Measurements from ENCODE around the gene MAGEB17.

Gene MAGEB17

GRCh38 chrX:16204538-16204937, 37.3 kb downstream of the MAGEB17 start:
- H3K79me1 ChIP-seq (ENCODE audit: low read length), result no peaks in the 10 kb centered on the region
- no peak overlapping the region for H3K18ac ChIP-seq (ENCODE audit: low read length)
- H2AK5ac ChIP-seq (ENCODE audit: low read length), result no peak overlapping the region
- H4K5ac ChIP-seq (ENCODE audit: low read length), result no peak overlapping the region
- H3K23ac ChIP-seq (ENCODE audit: low read length), result no peak overlapping the region
- H2BK15ac ChIP-seq (replicated peaks; ENCODE audit: low read depth), result no peak overlapping the region
- no peak overlapping the region for H4K8ac ChIP-seq (ENCODE audit: low read depth, low read length)
- no peaks in the 10 kb centered on the region for H3K27me3 ChIP-seq (ENCODE audit: insufficient read depth, low read length, poor library complexity)
- no peak overlapping the region for H3K56ac ChIP-seq (ENCODE audit: low read length)
- H3K79me2 ChIP-seq (ENCODE audit: control insufficient read depth, insufficient read depth, low read length), result no peaks in the 10 kb centered on the region
- no peak overlapping the region for H3K4ac ChIP-seq (ENCODE audit: low read depth, low read length)
- no CpG with 5 or more reads among the region's 3 CpGs for WGBS (ENCODE audit: extremely low coverage, insufficient coverage, low lambda C conversion rate)
- H3K36me3 ChIP-seq (ENCODE audit: control insufficient read depth, insufficient read depth, low read length), result no peaks in the 10 kb centered on the region
- H2BK120ac ChIP-seq (ENCODE audit: low read depth, low read length), result no peak overlapping the region
- no peak for DNase-seq
- H3K4me1 ChIP-seq (ENCODE audit: control insufficient read depth, low read depth, low read length), result no peaks in the 10 kb centered on the region
- H3K27ac ChIP-seq (ENCODE audit: low read depth, low read length), result no peak overlapping the region
- no peak overlapping the region for H3K9ac ChIP-seq (ENCODE audit: low read length)
- no peak overlapping the region for H3K4me3 ChIP-seq (ENCODE audit: low read length)
- H2BK5ac ChIP-seq (ENCODE audit: low read length), result no peak overlapping the region
- no peak overlapping the region for H3K4me2 ChIP-seq (ENCODE audit: low read length)

DNA sequence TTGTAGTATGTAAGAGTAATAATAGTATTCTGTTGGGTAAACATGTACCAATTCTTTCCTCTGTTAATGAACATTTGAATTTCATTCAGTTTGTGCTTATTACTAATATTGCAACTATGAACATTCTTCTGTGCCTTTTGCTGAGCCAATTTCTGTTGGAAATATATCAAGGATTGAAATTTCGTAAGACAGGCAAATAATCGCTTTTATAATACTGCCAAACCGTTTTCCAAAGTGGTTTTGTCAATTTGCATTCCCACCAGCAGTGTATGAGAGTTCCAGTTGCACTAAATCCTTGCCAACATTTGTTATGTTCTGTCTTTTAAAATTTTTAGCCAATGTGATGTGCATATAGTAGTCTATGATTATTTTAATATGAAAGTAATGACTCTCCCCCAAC, 38.6 kb downstream of the MAGEB17 start:
- Histone ChIP-seq H3K36me3 (ENCODE audit: control insufficient read depth, insufficient read depth, low read length) (no peaks in the 10 kb centered on the region), H2BK5ac (ENCODE audit: low read length) (no peak overlapping the region), H2BK15ac (replicated peaks; ENCODE audit: low read depth) (no peak overlapping the region), H3K79me1 (ENCODE audit: low read length) (no peaks in the 10 kb centered on the region), H2BK120ac (ENCODE audit: low read depth, low read length) (no peak overlapping the region), H3K18ac (ENCODE audit: low read length) (no peak overlapping the region), H3K4ac (ENCODE audit: low read depth, low read length) (no peak overlapping the region), H3K79me2 (ENCODE audit: control insufficient read depth, insufficient read depth, low read length) (no peaks in the 10 kb centered on the region), H3K27ac (ENCODE audit: low read depth, low read length) (no peak overlapping the region), H3K4me3 (ENCODE audit: low read length) (no peak overlapping the region), H4K8ac (ENCODE audit: low read depth, low read length) (no peak overlapping the region), H4K5ac (ENCODE audit: low read length) (no peak overlapping the region), H3K4me1 (ENCODE audit: control insufficient read depth, low read depth, low read length) (no peaks in the 10 kb centered on the region), H3K23ac (ENCODE audit: low read length) (no peak overlapping the region), H3K4me2 (ENCODE audit: low read length) (no peak overlapping the region), H2AK5ac (ENCODE audit: low read length) (no peak overlapping the region), H3K27me3 (ENCODE audit: insufficient read depth, low read length, poor library complexity) (no peaks in the 10 kb centered on the region), H3K9ac (ENCODE audit: low read length) (no peak overlapping the region), H3K56ac (ENCODE audit: low read length) (no peak overlapping the region)
- no CpG with 5 or more reads among the region's 3 CpGs for WGBS (ENCODE audit: extremely low coverage, insufficient coverage, low lambda C conversion rate)
- no peak for DNase-seq

DNA sequence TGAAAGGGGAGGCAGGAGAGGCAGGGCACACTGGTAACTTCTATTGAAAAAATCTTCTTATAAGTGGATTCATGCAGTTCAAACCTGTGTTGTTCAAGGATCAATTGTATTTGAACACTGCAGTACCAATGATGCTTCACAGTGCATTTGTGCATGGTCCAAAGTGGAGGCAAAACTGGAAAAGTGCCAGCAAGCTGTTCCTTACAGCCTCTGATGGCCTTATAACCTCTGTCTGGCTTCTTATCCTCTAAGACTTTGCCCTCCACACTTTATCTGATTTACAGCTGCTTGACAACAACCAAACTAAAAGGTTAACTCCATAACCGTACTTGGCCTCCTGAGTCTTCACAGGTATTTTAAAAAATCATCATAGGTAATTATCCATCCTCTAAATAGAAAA, 40.4 kb downstream of the MAGEB17 start:
- H3K9ac ChIP-seq (ENCODE audit: low read length), result no peak overlapping the region
- no peaks in the 10 kb centered on the region for H3K27me3 ChIP-seq (ENCODE audit: insufficient read depth, low read length, poor library complexity)
- H3K4me1 ChIP-seq (ENCODE audit: control insufficient read depth, low read depth, low read length), result no peaks in the 10 kb centered on the region
- no peak overlapping the region for H4K8ac ChIP-seq (ENCODE audit: low read depth, low read length)
- H3K27ac ChIP-seq (ENCODE audit: low read depth, low read length), result no peak overlapping the region
- peak overlapping the region; percentile 17 for H2BK5ac ChIP-seq (ENCODE audit: low read length)
- no peak overlapping the region for H3K4me2 ChIP-seq (ENCODE audit: low read length)
- no peak overlapping the region for H2AK5ac ChIP-seq (ENCODE audit: low read length)
- no peak overlapping the region for H4K5ac ChIP-seq (ENCODE audit: low read length)
- peak overlapping the region; percentile 75 for H3K18ac ChIP-seq (ENCODE audit: low read length)
- H3K56ac ChIP-seq (ENCODE audit: low read length), result no peak overlapping the region
- no peaks in the 10 kb centered on the region for H3K79me1 ChIP-seq (ENCODE audit: low read length)
- H3K36me3 ChIP-seq (ENCODE audit: control insufficient read depth, insufficient read depth, low read length), result no peaks in the 10 kb centered on the region
- H3K4me3 ChIP-seq (ENCODE audit: low read length), result no peak overlapping the region
- peak overlapping the region; percentile 31 for H3K4ac ChIP-seq (ENCODE audit: low read depth, low read length)
- H2BK15ac ChIP-seq (replicated peaks; ENCODE audit: low read depth), result no peak overlapping the region
- no CpG with 5 or more reads among the region's 1 CpG for WGBS (ENCODE audit: extremely low coverage, insufficient coverage, low lambda C conversion rate)
- no peak for DNase-seq
- H2BK120ac ChIP-seq (ENCODE audit: low read depth, low read length), result no peak overlapping the region
- H3K23ac ChIP-seq (ENCODE audit: low read length), result no peak overlapping the region
- no peaks in the 10 kb centered on the region for H3K79me2 ChIP-seq (ENCODE audit: control insufficient read depth, insufficient read depth, low read length)

- H3K79me1 ChIP-seq (ENCODE audit: low read length), result no peaks in the 10 kb centered on the region
- H3K4ac ChIP-seq (ENCODE audit: low read depth, low read length), result no peak overlapping the region
- no peak overlapping the region for H4K5ac ChIP-seq (ENCODE audit: low read length)
- DNase-seq, result peak; percentile 80
- no peaks in the 10 kb centered on the region for H3K36me3 ChIP-seq (ENCODE audit: control insufficient read depth, insufficient read depth, low read length)
- H3K79me2 ChIP-seq (ENCODE audit: control insufficient read depth, insufficient read depth, low read length), result no peaks in the 10 kb centered on the region
- H2BK120ac ChIP-seq (ENCODE audit: low read depth, low read length), result no peak overlapping the region
- no peak overlapping the region for H3K18ac ChIP-seq (ENCODE audit: low read length)
- H3K4me2 ChIP-seq (ENCODE audit: low read length), result no peak overlapping the region
- H2BK15ac ChIP-seq (replicated peaks; ENCODE audit: low read depth), result no peak overlapping the region
- H3K23ac ChIP-seq (ENCODE audit: low read length), result no peak overlapping the region
- no CpG with 5 or more reads among the region's 4 CpGs for WGBS (ENCODE audit: extremely low coverage, insufficient coverage, low lambda C conversion rate)
- H2BK5ac ChIP-seq (ENCODE audit: low read length), result no peak overlapping the region
- H3K9ac ChIP-seq (ENCODE audit: low read length), result no peak overlapping the region
- H3K56ac ChIP-seq (ENCODE audit: low read length), result no peak overlapping the region
- H4K8ac ChIP-seq (ENCODE audit: low read depth, low read length), result no peak overlapping the region
- no peak overlapping the region for H2AK5ac ChIP-seq (ENCODE audit: low read length)
- no peaks in the 10 kb centered on the region for H3K4me1 ChIP-seq (ENCODE audit: control insufficient read depth, low read depth, low read length)
- no peak overlapping the region for H3K4me3 ChIP-seq (ENCODE audit: low read length)
- no peak overlapping the region for H3K27ac ChIP-seq (ENCODE audit: low read depth, low read length)
- H3K27me3 ChIP-seq (ENCODE audit: insufficient read depth, low read length, poor library complexity), result no peaks in the 10 kb centered on the region
Observed at GRCh38 chrX:16208601-16209000, 41.3 kb downstream of the MAGEB17 start.

DNA sequence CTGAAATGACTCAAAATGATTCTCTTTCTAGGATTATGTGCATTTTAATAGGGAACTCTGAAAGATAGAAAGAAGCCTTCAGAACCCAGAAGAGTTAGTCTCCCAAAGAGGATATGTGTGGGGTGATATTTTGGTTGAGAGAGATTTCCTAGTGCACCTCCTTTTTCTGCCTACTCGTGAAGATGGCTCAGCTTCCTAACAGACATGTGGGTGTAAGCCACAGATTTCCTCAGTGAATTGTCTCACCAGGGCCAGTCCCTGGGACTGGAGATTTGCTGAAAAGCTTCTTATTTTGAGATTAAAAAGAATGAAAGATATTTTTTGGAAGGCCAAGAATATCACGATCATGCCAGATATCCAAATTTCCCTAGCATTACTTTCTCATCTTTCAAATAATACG, 42.8 kb downstream of the MAGEB17 start:
- no peak overlapping the region for H3K18ac ChIP-seq (ENCODE audit: low read length)
- H3K79me1 ChIP-seq (ENCODE audit: low read length), result no peaks in the 10 kb centered on the region
- H3K4me1 ChIP-seq (ENCODE audit: control insufficient read depth, low read depth, low read length), result no peaks in the 10 kb centered on the region
- H3K56ac ChIP-seq (ENCODE audit: low read length), result no peak overlapping the region
- H3K9ac ChIP-seq (ENCODE audit: low read length), result no peak overlapping the region
- H4K8ac ChIP-seq (ENCODE audit: low read depth, low read length), result no peak overlapping the region
- no peaks in the 10 kb centered on the region for H3K36me3 ChIP-seq (ENCODE audit: control insufficient read depth, insufficient read depth, low read length)
- peak overlapping the region; percentile 70 for H3K4ac ChIP-seq (ENCODE audit: low read depth, low read length)
- H3K27me3 ChIP-seq (ENCODE audit: insufficient read depth, low read length, poor library complexity), result no peaks in the 10 kb centered on the region
- H3K27ac ChIP-seq (ENCODE audit: low read depth, low read length), result no peak overlapping the region
- H3K79me2 ChIP-seq (ENCODE audit: control insufficient read depth, insufficient read depth, low read length), result no peaks in the 10 kb centered on the region
- no CpG with 5 or more reads among the region's 3 CpGs for WGBS (ENCODE audit: extremely low coverage, insufficient coverage, low lambda C conversion rate)
- H2BK120ac ChIP-seq (ENCODE audit: low read depth, low read length), result no peak overlapping the region
- no peak for DNase-seq
- H2BK5ac ChIP-seq (ENCODE audit: low read length), result no peak overlapping the region
- H2BK15ac ChIP-seq (replicated peaks; ENCODE audit: low read depth), result no peak overlapping the region
- no peak overlapping the region for H4K5ac ChIP-seq (ENCODE audit: low read length)
- H3K4me2 ChIP-seq (ENCODE audit: low read length), result no peak overlapping the region
- no peak overlapping the region for H2AK5ac ChIP-seq (ENCODE audit: low read length)
- H3K4me3 ChIP-seq (ENCODE audit: low read length), result no peak overlapping the region
- H3K23ac ChIP-seq (ENCODE audit: low read length), result no peak overlapping the region

- no peak overlapping the region for H2BK15ac ChIP-seq (replicated peaks; ENCODE audit: low read depth)
- peak overlapping the region; percentile 65 for H3K56ac ChIP-seq (ENCODE audit: low read length)
- H3K9ac ChIP-seq (ENCODE audit: low read length), result no peak overlapping the region
- no peak overlapping the region for H3K4me2 ChIP-seq (ENCODE audit: low read length)
- no peak overlapping the region for H4K5ac ChIP-seq (ENCODE audit: low read length)
- no peak overlapping the region for H3K23ac ChIP-seq (ENCODE audit: low read length)
- no CpG with 5 or more reads among the region's 2 CpGs for WGBS (ENCODE audit: extremely low coverage, insufficient coverage, low lambda C conversion rate)
- H2BK120ac ChIP-seq (ENCODE audit: low read depth, low read length), result no peak overlapping the region
- H2AK5ac ChIP-seq (ENCODE audit: low read length), result no peak overlapping the region
- H3K4ac ChIP-seq (ENCODE audit: low read depth, low read length), result no peak overlapping the region
- no peak overlapping the region for H3K18ac ChIP-seq (ENCODE audit: low read length)
- H2BK5ac ChIP-seq (ENCODE audit: low read length), result peak overlapping the region; percentile 47
- H3K27ac ChIP-seq (ENCODE audit: low read depth, low read length), result no peak overlapping the region
- no peaks in the 10 kb centered on the region for H3K36me3 ChIP-seq (ENCODE audit: control insufficient read depth, insufficient read depth, low read length)
- H3K79me2 ChIP-seq (ENCODE audit: control insufficient read depth, insufficient read depth, low read length), result no peaks in the 10 kb centered on the region
- no peak overlapping the region for H3K4me3 ChIP-seq (ENCODE audit: low read length)
- no peaks in the 10 kb centered on the region for H3K4me1 ChIP-seq (ENCODE audit: control insufficient read depth, low read depth, low read length)
- no peaks in the 10 kb centered on the region for H3K79me1 ChIP-seq (ENCODE audit: low read length)
- DNase-seq, result no peak
- H4K8ac ChIP-seq (ENCODE audit: low read depth, low read length), result no peak overlapping the region
- no peaks in the 10 kb centered on the region for H3K27me3 ChIP-seq (ENCODE audit: insufficient read depth, low read length, poor library complexity)
Observed at GRCh38 chrX:16212024-16212423, 44.7 kb downstream of the MAGEB17 start.

Data from mesendoderm (in vitro differentiated cells).